Brain pericyte (primary cell): ENCODE data around the gene C10orf105.

ENCODE experiments used
- DNase-seq: peaks from one replicate; pipeline ENCODE4 v3.0.0-alpha.2; 2012; ENCODE audit warnings: low read depth, low spot score

C10orf105 gene

DNA sequence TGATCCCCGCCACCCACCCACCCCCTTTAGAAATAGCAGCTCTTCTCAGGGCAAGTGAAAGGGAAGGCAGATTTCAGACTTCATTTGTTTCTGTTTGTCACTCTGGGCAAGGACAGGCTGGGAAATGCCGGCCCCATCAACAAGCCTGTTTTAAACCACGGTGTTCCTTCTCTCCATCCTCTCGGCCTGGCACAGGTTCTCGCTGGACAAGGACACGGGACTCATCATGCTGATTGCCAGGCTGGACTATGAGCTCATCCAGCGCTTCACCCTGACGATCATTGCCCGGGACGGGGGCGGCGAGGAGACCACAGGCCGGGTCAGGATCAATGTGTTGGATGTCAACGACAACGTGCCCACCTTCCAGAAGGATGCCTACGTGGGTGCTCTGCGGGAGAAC is 42.3 kb downstream of the C10orf105 start:
- DNase-seq: no peak

GRCh38 chr10:71675295-71675970 is 44.1 kb downstream of the C10orf105 start:
- no peak for DNase-seq

DNA sequence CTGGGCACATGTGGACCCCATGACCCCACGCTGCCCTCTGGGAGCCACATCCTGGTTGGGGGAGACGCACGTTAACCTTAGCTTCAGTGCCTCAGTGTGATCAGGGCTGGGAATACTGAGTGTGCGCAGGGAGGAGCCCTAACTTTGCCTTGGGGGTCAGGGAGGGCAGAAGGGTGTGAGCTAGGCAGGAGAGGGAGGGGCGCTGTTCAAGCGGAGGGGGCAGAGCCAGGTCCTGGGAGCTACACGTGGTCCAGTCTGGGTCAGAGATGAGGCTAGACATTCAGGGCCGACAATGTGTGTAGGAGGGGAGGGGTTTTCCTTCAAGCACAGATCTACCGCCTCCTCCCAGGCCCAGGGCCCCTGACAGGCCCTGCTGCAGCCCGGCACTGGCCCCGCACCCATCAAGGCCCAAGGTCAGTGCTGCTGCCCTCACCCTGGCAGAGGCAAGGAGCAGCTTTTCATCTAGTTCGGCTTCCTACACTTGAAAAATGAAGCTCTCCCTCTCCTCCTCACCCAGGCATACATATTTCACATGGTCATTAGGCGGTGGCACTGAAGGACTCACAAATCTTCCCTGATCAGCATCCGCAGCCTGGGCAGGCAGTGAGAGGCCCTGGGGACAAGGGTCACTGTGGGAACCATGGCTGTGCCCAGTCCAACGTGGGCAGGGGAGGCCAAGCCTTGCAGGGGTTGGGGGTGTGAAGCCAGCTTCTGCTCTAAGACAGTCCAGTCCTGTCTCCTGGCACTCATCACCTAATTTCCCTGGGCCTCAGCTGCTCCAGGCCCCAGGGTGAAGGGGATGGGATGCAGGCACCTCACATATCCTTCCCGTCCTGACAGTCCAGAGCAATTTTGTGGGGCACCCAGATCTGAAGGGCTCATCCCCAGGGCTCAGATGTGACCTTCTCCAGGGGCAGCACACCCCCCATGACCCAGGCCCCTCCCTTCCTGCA is 47.3 kb downstream of the C10orf105 start:
- DNase-seq: no peak

- no peak for DNase-seq
These were observed 52.2 kb downstream of the C10orf105 start for GRCh38 chr10:71667387-71667752.

DNA sequence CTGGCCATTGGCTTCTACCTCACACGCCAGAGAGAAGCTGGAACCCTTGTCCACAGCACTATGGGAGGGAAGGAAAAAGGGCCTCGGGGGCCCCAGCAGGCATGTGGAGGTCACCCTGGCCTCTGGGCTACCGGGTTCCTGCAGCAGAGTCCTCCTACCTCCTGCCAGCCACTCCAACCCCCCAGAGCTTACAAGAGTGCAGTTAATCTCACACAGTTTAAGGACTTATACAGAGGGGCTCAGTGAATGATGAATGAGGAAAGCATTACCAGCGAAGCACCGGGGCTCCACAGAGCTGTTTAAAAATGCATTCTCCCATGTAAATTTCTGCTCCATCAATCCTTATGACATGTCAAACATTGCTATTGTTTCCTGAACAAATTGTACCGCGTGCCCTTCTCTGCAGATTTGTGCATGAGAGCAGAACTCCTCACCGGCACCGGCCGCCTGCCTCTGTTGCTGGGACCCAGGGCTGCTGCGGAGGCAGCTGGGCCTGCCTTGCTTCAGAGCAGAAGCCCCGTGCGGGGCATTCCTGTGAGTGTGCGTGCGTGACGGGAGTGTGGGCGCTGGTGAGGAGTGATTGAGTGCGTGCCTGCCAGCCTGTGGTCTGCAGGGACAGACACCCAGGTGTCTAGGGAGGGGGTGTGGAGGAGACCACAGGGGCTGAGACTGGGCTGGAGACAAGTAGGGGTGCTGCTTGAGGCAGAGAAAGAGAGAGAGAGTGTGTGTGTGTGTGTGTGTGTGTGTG is 52.8 kb downstream of the C10orf105 start:
- no peak for DNase-seq

- DNase-seq: no peak
These were observed 54.1 kb downstream of the C10orf105 start for GRCh38 chr10:71665456-71665855.

- DNase-seq: no peak
These were observed 55.0 kb downstream of the C10orf105 start for GRCh38 chr10:71664585-71664984.

- no peak for DNase-seq
These were observed 56.3 kb downstream of the C10orf105 start for GRCh38 chr10:71663311-71663710.

DNA sequence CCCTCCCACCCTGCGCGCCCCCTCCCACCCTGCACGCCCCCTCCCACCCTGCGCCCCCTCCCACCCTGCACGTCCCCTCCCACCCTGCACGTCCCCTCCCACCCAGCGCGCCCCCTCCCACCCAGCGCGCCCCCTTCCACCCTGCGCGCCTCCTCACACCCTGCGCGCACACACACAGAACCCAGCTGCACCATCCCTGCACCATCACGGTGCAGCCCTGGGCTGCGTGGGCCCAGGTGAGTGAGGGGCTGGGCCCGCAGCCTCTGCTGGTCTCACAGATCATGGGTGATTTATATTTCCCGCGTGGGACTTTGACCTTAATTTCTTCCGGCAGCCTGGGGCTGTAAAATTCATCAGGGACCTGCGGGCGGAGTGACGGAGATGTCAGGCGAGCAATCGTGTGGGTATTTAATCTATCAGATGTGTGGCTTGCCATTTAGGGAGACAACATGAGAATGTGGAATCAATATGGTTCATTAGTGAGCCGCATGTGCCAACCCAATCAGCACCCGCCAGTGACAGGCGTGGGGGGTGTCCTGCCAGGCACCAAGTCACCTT is 57.7 kb downstream of the C10orf105 start:
- no peak for DNase-seq
